Measurements from ENCODE around the gene SPATS2.
"Not testable (repeated sequence)": the region's sequence is repeated elsewhere in the genome, so short reads cannot be mapped to it uniquely, and the experiment has no call there.

SPATS2 gene

DNA sequence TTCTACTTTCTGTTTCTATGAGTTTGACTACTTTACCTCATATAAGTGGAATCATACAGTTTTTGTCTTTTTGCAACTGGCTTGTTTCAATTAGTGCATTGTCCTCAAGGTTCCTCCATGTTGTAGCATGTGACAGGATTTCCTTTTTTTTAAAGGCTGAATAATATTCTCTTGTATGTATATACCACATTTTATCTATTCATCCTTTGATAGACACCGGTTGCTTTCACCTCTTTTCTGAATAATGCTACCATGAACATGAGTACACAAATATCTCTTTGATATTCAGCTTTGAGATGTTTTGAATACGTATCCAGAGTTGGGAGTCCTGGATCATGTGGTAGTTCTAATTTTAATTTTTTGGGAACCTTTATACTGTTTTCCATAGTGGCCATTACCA lies 65.4 kb downstream of the SPATS2 start:
- in situ Hi-C loops (cut with MboI; ENCODE audit: low sequenced_read_pairs, unreplicated experiment), result no loop called here
- TF ChIP-seq, protein P1, sequence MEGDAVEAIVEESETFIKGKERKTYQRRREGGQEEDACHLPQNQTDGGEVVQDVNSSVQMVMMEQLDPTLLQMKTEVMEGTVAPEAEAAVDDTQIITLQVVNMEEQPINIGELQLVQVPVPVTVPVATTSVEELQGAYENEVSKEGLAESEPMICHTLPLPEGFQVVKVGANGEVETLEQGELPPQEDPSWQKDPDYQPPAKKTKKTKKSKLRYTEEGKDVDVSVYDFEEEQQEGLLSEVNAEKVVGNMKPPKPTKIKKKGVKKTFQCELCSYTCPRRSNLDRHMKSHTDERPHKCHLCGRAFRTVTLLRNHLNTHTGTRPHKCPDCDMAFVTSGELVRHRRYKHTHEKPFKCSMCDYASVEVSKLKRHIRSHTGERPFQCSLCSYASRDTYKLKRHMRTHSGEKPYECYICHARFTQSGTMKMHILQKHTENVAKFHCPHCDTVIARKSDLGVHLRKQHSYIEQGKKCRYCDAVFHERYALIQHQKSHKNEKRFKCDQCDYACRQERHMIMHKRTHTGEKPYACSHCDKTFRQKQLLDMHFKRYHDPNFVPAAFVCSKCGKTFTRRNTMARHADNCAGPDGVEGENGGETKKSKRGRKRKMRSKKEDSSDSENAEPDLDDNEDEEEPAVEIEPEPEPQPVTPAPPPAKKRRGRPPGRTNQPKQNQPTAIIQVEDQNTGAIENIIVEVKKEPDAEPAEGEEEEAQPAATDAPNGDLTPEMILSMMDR (IDR thresholded peaks at IDR 0.05; ENCODE audit: borderline replicate concordance, control extremely low read depth, extremely low read depth, insufficient read depth, missing control alignments), result no peak

DNA sequence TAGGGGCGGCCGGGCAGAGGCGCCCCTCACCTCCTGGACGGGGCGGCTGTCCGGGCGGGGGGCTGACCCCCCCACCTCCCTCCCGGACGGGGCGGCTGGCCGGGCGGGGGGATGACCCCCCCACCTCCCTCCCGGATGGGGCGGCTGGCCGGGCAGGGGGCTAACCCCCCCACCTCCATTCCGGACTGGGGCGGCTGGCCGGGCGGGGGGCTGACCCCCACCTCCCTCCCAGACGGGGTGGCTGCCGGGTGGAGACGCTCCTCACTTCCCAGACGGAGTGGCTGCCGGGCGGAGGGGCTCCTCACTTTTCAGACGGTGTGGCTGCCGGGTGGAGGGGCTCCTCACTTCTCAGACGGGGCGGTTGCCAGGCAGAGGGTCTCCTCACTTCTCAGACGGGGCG lies 69.5 kb downstream of the SPATS2 start:
- in situ Hi-C loops (cut with MboI; ENCODE audit: low sequenced_read_pairs, unreplicated experiment); DNase-seq (ENCODE audit: low spot score): not testable (repeated sequence)

More for the DNA sequence above, 65.4 kb downstream of the SPATS2 start:
- DNase-seq (ENCODE audit: low spot score), result no peak

GRCh38 chr12:49439042-49439441 lies 71.8 kb downstream of the SPATS2 start:
- TF ChIP-seq, protein P1 (IDR thresholded peaks at IDR 0.05; ENCODE audit: borderline replicate concordance, control extremely low read depth, extremely low read depth, insufficient read depth, missing control alignments), result no peak
- in situ Hi-C loops (cut with MboI; ENCODE audit: low sequenced_read_pairs, unreplicated experiment), result no loop called here
- DNase-seq (ENCODE audit: low spot score), result no peak

DNA sequence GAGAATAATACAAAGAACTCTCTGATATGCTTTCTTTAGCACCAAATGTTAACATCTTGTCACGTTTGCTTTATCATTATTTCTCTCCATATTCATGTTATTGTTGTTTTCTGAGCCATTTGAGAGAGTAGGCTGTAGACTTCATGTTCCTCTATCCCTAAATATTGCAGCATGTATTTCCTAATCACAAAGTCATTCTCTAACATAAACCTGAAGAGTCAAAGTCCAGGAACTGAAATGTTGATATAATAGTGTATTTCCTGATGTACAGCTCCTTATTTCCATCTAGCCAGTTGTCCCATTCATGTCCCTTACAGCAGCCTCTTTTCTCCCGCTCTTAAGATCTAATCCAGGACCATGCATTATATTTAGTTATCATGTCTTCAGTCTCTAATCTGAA lies 72.8 kb downstream of the SPATS2 start:
- in situ Hi-C loops (cut with MboI; ENCODE audit: low sequenced_read_pairs, unreplicated experiment), result no loop called here
- TF ChIP-seq, protein P1 (IDR thresholded peaks at IDR 0.05; ENCODE audit: borderline replicate concordance, control extremely low read depth, extremely low read depth, insufficient read depth, missing control alignments), result no peak
- DNase-seq (ENCODE audit: low spot score), result no peak

- TF ChIP-seq, protein P1 (IDR thresholded peaks at IDR 0.05; ENCODE audit: borderline replicate concordance, control extremely low read depth, extremely low read depth, insufficient read depth, missing control alignments), result no peak
- in situ Hi-C loops (cut with MboI; ENCODE audit: low sequenced_read_pairs, unreplicated experiment), result no loop called here
- DNase-seq (ENCODE audit: low spot score), result no peak
Observed at GRCh38 chr12:49442915-49443314, 75.7 kb downstream of the SPATS2 start.

DNA sequence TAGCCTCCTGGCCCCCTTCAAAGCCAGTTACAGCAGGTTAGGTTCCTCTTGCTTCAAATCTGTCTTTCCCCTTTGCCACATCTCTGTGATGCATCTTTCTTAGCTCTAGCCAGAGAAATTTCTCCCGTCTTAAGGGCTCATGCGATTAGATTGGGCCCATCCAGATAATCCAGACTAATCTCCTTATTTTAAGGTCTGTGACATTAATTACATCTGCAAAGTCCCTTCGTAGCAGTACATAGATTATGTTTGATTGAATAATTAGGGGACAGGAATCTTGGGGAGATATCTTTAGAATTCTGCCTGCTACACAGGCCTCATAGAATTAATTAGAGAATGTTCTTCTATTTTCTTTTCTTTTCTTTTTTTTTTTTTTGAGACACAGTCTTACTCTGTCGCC lies 79.3 kb downstream of the SPATS2 start:
- TF ChIP-seq, protein P1 (IDR thresholded peaks at IDR 0.05; ENCODE audit: borderline replicate concordance, control extremely low read depth, extremely low read depth, insufficient read depth, missing control alignments), result no peak
- DNase-seq (ENCODE audit: low spot score), result no peak
- in situ Hi-C loops (cut with MboI; ENCODE audit: low sequenced_read_pairs, unreplicated experiment), result no loop called here

DNA sequence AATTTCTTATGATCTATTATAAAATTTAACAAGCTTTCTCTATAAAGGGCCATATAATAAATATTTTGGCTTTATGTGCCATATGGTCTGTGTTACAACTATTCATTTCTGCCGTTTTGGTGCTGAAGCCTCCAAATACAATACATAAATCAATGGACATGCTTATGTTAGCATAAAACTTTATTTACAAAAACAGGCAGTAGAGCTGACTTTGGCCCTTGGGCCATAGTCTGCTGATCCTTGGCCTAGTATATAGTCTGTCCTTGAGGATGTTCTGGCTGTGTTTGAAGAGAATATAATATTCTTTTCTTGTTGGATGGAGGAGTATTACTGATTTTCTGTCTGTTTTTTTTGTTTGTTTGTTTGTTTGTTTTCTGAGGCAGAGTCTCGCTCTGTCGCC lies 81.6 kb downstream of the SPATS2 start:
- no peak for DNase-seq (ENCODE audit: low spot score)
- TF ChIP-seq, protein P1 (IDR thresholded peaks at IDR 0.05; ENCODE audit: borderline replicate concordance, control extremely low read depth, extremely low read depth, insufficient read depth, missing control alignments), result no peak
- in situ Hi-C loops (cut with MboI; ENCODE audit: low sequenced_read_pairs, unreplicated experiment), result no loop called here
